RKO (cell line): Measurements from ENCODE around the gene TMEM81.

ENCODE experiments used
- DNase-seq: peaks from one replicate; pipeline ENCODE4 v3.0.0-alpha.2; 2016; ENCODE audit warnings: low spot score

The TMEM81 gene

DNA sequence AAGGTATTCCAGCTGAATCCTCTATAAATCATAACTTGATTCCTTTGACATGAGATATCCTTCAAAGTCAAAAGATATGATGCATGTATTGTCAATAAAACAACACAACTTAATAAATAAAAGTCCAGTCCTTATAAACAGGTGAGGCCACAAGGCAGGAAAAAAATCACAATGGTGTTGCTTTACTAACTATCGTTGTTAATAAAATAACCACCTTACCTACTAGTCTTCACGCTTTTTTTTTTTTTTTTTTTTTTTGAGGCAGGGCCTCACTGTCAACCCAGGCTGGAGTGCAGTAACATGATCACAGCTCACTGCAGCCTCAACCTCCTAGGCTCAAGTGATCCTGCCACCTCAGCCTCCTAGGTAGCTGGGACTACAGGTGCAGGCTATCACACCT is at the start of gene TMEM81:
TSS of gene TMEM81 (minus strand) at position 101 of the 400 bp plus-strand sequence. CDS start 140 bp downstream, outside the sequence.
- no peak for DNase-seq

DNA sequence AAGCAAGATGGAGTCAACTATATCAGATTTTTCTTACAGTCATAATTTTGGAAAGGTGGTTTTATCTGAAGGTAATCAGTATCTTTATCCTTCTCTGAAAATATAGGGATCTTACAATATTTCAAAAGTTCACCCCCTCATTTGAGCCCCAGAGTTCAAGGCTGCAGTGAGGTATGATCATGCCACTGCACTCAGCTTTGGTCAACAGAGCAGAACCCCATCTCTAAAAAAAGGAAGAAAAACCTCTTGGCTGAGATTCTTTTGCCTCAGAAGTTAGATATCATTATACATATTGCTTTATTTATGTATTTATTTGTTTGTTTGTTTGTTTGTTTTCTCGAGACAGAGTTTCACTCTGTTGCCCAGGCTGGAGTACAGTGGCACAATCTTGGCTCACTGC is 49.0 kb upstream of the TMEM81 start:
- no peak for DNase-seq

- DNase-seq = no peak
Measured at GRCh38 chr1:205129447-205130029, 45.3 kb upstream of the TMEM81 start.

DNA sequence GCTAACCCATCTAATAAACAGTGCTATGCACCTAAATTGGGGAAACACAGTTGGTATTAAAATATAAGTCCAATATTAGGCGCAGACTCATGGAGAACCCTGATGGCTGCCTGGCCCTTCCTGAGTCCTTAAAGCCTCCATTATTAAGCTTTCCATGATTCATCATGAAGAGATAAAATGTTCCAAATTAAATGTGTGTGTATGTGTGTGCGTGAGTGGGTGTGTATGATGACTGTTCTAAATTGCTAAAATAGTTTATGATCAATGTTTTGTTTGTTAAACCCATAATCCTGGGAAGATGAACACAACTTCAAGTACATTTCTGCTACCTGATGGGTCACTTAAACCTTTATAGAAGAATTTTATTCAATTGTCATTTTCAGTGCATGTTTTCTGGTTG is 43.8 kb upstream of the TMEM81 start:
- no peak for DNase-seq

- DNase-seq = no peak
Measured at GRCh38 chr1:205127646-205128045, 43.4 kb upstream of the TMEM81 start.

DNA sequence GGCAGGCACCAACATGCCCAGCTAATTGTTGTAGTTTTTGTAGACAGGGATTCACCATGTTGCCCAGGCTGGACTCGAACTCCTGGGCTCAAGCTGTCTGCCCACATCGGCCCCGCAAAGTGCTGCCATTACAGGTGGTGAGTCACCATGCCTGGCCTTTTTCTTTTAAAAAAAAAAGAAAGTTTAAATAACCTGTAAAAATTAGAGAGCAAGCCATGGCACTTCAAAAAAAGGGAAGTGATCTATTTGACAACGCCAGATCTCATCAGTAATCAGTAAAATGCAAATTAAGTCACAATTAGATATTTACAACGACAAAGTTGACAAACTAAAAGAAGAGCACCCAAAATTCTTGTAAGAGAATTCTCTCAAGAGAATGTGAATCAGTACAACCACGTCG is 40.5 kb upstream of the TMEM81 start:
- DNase-seq = no peak

DNA sequence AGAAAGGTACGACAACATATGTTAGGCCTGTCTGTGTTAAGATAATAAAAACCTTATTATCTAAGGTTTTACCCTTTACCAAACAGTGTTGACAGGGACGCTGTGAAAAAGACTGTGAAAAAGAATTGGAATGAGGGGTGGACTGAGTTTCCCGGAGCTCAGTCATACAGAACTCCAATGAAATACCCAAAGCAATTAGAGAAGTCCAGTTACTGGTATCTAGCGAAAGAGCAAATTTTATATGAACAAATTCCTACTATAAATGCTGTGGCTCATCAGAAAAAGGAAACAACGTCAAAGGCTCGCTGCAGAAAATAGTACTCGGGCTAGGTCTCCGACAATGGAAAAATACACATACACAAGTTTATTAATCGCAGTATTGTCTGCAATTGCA is 38.2 kb upstream of the TMEM81 start:
- no peak for DNase-seq

- peak; percentile 97 for DNase-seq
Measured at GRCh38 chr1:205121660-205122488, 37.6 kb upstream of the TMEM81 start, which contains the start of gene RBBP5. RBBP5 (minus strand) TSS chr1:205121978; CDS start chr1:205121873, 105 bp downstream.

DNA sequence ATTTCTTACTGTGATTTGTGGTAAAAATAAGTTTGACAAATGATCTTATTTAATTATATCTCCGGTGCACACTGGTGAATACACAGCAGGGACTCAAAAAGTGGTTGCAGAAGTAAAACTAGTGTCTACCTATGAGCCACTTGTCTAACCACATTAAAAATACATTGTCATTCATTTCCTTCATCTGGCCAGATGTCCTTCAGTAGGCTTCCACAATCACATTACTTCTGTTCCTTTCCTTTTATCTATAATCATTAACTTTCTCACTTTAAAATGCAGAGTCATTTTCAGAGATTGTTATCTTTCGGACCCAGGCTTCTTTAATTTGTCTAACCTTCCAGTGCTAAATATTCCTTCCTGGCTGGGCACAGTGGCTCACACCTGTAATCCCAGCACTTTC is 34.5 kb upstream of the TMEM81 start:
- DNase-seq = no peak

DNA sequence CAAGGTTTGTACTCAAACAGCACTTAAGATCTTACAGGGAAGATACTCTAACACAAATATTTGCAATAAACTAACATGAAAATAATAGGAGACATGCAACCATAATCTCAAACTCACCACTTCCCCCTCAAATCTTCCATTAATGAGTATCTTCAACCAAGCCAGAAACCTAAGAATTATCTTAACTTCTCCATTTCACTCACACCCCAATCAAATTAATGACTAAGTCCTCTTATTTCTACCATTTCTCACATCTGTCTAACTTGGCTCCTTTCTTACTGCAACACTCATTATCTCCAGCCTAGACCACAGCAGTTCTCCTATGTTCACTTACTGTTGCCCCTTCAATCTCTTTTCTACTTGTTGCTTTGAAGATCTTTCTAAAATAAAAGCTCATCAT is 27.1 kb upstream of the TMEM81 start:
- no peak for DNase-seq

- DNase-seq = no peak
Measured at GRCh38 chr1:205109711-205110110, 25.5 kb upstream of the TMEM81 start.

- DNase-seq = no peak
Measured at GRCh38 chr1:205109269-205109668, 25.0 kb upstream of the TMEM81 start.

- DNase-seq = no peak
Measured at GRCh38 chr1:205108464-205108863, 24.2 kb upstream of the TMEM81 start.

- no peak for DNase-seq
Measured at GRCh38 chr1:205107327-205107726, 23.1 kb upstream of the TMEM81 start.

- no peak for DNase-seq
Measured at GRCh38 chr1:205102404-205102803, 18.1 kb upstream of the TMEM81 start.

DNA sequence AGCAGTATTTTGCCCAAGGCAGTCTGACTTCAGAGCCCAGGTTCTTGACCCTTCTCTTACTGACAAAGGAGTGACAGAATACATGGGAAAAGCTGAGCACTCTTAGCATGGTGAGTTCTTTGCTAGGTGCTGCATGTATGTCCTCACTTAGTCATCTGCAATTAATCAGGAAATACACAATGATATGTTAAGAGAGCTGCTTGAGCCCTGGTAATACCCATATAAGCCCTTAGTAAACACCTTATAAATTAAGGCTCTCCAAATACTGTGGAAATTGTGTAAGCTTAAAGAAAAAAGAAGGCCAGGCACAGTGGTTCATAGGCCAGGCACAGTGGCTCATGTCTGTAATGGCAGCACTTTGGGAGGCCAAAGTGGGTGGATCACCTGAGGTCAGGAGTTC is 14.0 kb upstream of the TMEM81 start:
- DNase-seq = no peak

GRCh38 chr1:205095422-205095821 is 11.2 kb upstream of the TMEM81 start:
- no peak for DNase-seq

DNA sequence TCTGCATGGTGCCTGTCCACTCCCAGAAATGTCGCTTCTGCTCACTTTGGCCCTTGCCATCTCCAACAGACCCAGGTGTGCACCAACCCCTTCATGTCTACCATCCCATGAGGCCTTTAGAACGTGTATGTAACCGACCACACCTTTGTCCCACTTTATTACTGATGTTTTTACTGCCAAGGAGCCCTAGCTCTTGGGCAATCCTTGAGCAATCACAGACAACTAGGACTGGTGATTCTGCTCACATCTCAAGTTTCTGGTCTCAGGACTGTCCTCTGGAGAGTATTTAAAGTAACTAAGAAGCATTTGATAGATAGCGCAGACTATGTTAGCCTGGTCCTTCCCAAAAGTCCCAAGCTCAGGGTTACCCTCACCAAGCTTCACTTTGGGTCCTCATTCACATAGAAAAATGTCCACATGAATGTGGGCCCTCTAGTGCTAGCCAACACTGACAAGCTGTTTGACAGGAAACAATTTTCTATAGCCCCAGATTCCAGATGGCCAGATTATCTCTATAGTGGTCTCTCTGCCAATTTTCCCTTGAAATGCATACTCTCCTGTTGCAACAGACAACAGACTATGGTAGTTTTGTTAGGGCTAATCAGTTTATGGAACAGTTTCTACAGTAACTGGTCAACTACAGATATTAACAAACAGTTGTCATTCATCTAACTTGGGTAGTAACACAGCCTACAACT is 6.9 kb upstream of the TMEM81 start:
- no peak for DNase-seq

DNA sequence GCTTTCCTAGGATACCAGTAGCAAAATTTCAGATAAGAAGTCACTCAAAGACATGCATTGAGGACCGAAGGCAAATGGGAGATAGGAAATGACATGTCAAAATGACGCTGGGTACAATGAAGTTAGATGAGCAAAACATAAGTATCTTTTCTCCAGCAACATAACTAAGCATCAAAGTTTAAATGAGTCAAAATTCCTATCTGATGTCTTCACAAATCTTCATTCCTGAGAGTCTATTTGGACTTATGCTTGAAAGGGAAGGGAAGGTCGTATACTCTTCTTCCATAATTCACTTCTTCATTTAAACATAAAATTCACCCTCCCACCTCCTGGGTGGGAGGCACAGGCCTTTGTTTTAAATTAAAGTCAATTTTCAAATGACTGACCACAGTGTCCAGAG is 4.1 kb upstream of the TMEM81 start:
- no peak for DNase-seq

DNA sequence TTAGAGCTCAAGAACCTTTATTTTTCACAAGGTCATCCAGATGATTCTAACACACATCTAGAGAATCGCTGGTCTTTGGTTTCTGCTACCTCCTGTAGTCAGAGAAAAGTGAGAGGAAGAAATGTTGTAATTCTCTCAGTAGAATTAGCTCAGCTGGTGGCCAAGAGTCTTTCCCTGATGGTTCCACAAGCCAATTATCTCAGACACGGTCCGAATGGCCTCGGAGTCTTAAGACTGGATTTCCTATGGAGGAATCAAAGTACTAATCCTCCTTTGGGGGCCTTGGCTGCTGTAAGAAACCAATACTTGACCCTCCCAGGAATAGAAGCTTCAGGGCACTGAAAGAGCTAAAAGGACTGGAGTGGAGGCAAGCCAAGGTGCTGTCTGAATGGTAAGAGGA is 1.8 kb downstream of the TMEM81 start:
- no peak for DNase-seq

GRCh38 chr1:205077934-205078311 is 6.3 kb downstream of the TMEM81 start:
- no peak for DNase-seq

- no peak for DNase-seq
Measured at GRCh38 chr1:205077158-205077933, 6.9 kb downstream of the TMEM81 start.
